BE2C (cell line): ENCODE results near the gene ATG12.
"Not testable (repeated sequence)": the region's sequence is repeated elsewhere in the genome, so short reads cannot be mapped to it uniquely, and the experiment has no call there.

Experiments
- DNase-seq: peaks from one replicate; pipeline ENCODE4 v3.0.0-alpha.2; 2020
- H3K27me3 ChIP-seq: fragments of 250-450 bp; sonication (Bioruptor Pico); 2 replicates; pipeline ENCODE4 v1.5.1; 2020; ENCODE audit warnings: mild to moderate bottlenecking
- H3K36me3 ChIP-seq: fragments of 250-450 bp; sonication (Bioruptor Pico); 2 replicates; pipeline ENCODE4 v1.5.1; 2020; ENCODE audit warnings: mild to moderate bottlenecking
- H3K4me1 ChIP-seq: fragments of 250-450 bp; sonication (Bioruptor Pico); 2 replicates; pipeline ENCODE4 v1.5.1; 2020
- H3K4me3 ChIP-seq: 2 replicates; pipeline ENCODE4 v1.5.1; 2011; ENCODE audit warnings: low read depth, low read length
- H3K9me3 ChIP-seq: fragments of 250-450 bp; sonication (Bioruptor Pico); 2 replicates; pipeline ENCODE4 v1.5.1; 2020
- TF ChIP-seq, protein P1 (sequence below): IDR thresholded peaks from 2 replicates; pipeline ENCODE4 v1.5.1; 2012; ENCODE audit warnings: mild to moderate bottlenecking, low read depth, low read length

The ATG12 gene

GRCh38 chr5:115812372-115812771 lies 29.0 kb downstream of the ATG12 start:
- TF ChIP-seq, protein P1, sequence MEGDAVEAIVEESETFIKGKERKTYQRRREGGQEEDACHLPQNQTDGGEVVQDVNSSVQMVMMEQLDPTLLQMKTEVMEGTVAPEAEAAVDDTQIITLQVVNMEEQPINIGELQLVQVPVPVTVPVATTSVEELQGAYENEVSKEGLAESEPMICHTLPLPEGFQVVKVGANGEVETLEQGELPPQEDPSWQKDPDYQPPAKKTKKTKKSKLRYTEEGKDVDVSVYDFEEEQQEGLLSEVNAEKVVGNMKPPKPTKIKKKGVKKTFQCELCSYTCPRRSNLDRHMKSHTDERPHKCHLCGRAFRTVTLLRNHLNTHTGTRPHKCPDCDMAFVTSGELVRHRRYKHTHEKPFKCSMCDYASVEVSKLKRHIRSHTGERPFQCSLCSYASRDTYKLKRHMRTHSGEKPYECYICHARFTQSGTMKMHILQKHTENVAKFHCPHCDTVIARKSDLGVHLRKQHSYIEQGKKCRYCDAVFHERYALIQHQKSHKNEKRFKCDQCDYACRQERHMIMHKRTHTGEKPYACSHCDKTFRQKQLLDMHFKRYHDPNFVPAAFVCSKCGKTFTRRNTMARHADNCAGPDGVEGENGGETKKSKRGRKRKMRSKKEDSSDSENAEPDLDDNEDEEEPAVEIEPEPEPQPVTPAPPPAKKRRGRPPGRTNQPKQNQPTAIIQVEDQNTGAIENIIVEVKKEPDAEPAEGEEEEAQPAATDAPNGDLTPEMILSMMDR: no peak

DNA sequence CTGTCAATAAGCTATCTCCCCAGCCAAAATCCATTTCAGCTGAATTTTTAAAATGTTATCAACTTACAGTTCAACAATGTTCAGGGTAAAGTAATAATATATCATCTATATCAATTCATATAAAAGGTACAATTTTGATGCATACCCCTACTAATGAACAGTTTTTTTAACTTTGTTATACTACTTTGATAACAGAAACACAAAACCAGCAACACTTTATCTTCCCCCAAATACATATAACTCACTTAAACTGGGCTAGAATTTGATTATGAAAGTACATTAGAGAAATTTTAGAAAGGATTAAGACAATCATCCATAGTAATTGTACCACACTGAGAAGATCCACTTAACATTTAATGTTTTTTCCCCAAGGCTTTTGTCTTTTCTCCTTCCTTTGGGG lies 30.0 kb downstream of the ATG12 start:
- DNase-seq: no peak
- no peaks in the 10 kb centered on the region for H3K36me3 ChIP-seq
- H3K4me1 ChIP-seq: no peaks in the 10 kb centered on the region
- no peak overlapping the region for H3K4me3 ChIP-seq
- peaks cover 35% of the 10 kb centered on the region for H3K27me3 ChIP-seq
- TF ChIP-seq, protein P1: no peak
- H3K9me3 ChIP-seq: no peaks in the 10 kb centered on the region

More at GRCh38 chr5:115812372-115812771, 29.0 kb downstream of the ATG12 start:
- no peaks in the 10 kb centered on the region for H3K36me3 ChIP-seq
- H3K4me1 ChIP-seq: no peaks in the 10 kb centered on the region
- DNase-seq: no peak
- H3K27me3 ChIP-seq: peaks cover 45% of the 10 kb centered on the region
- H3K4me3 ChIP-seq: no peak overlapping the region
- no peaks in the 10 kb centered on the region for H3K9me3 ChIP-seq

- TF ChIP-seq, protein P1: no peak
- Histone ChIP-seq H3K4me1 (no peaks in the 10 kb centered on the region), H3K36me3 (no peaks in the 10 kb centered on the region), H3K4me3 (no peak overlapping the region), H3K27me3 (peaks cover 29% of the 10 kb centered on the region), H3K9me3 (no peaks in the 10 kb centered on the region)
- DNase-seq: no peak
These were observed 30.6 kb downstream of the ATG12 start for GRCh38 chr5:115810761-115811160.

DNA sequence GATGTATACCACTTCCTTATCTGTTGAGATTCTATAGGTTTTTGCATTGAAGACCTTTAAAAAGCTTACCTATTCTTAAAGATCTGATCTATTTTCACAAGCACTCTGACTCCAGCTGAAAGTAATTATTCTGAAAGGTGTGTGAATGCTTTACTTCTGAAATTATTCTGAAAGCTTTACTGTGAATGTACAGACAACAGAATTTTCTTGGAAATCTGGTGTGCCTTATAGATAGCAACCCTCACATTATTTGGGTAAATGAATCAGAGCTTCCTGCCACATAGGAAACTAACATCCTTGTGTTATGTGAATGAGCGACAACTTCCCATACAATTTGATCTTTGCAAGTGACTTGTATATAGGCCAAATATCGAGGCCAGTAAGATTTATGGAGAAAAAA lies 31.4 kb downstream of the ATG12 start:
- Histone ChIP-seq H3K4me3 (no peak overlapping the region), H3K4me1 (no peaks in the 10 kb centered on the region), H3K9me3 (no peaks in the 10 kb centered on the region), H3K36me3 (no peaks in the 10 kb centered on the region), H3K27me3 (peaks cover 20% of the 10 kb centered on the region)
- no peak for DNase-seq
- TF ChIP-seq, protein P1: no peak

- not testable (repeated sequence) for H3K4me3 ChIP-seq, H3K27me3 ChIP-seq, H3K4me1 ChIP-seq
These were observed 33.3 kb downstream of the ATG12 start for GRCh38 chr5:115808066-115808465.

GRCh38 chr5:115807654-115808052 lies 33.7 kb downstream of the ATG12 start:
- H3K4me1 ChIP-seq: no peaks in the 10 kb centered on the region
- H3K27me3 ChIP-seq: no peaks in the 10 kb centered on the region; the same call in 1 of the 2 replicates
- H3K36me3 ChIP-seq: no peaks in the 10 kb centered on the region
- TF ChIP-seq, protein P1: no peak
- DNase-seq: no peak
- H3K4me3 ChIP-seq: no peak overlapping the region
- no peaks in the 10 kb centered on the region for H3K9me3 ChIP-seq

More at GRCh38 chr5:115808066-115808465, 33.3 kb downstream of the ATG12 start:
- DNase-seq, H3K9me3 ChIP-seq, H3K36me3 ChIP-seq: not testable (repeated sequence)
